Spleen (tissue), 11 donors: ENCODE data around the gene TECTB. TPM values are rescaled to one million over a fixed set of nuclear protein-coding genes. Genes with fewer than 3 reads are reported as not detected.

ENCODE experiments used
- DNase-seq: peaks from one replicate; pipeline ENCODE4 v3.0.0-alpha.2; 2020
- H3K27ac ChIP-seq, 8 donors: fragments of 200-600 bp; sonication (generic) in 7 of 8; 1 replicate in 4 of 8; 2 replicates in 4 of 8; pipeline versions ENCODE4 v1.5.0 to v1.8.0; 2016 to 2021; ENCODE audit warnings: inconsistent platforms in 4 of 8, mild to moderate bottlenecking in 4 of 8, moderate library complexity in 1 of 8
- H3K27me3 ChIP-seq, 7 donors: fragments of 200-600 bp; sonication (generic) in 6 of 7; replicated peaks in 1 of 7; 1 replicate in 4 of 7; 2 replicates in 3 of 7; pipeline versions ENCODE4 v1.5.0 to v1.8.0; 2016 to 2021; ENCODE audit warnings: inconsistent platforms in 3 of 7, mild to moderate bottlenecking in 1 of 7
- H3K36me3 ChIP-seq, 6 donors: fragments of 200-600 bp; sonication (generic) in 5 of 6; 1 replicate in 4 of 6; 2 replicates in 2 of 6; pipeline versions ENCODE4 v1.5.0 to v1.8.0; 2016 to 2021; ENCODE audit warnings: inconsistent platforms in 2 of 6
- H3K4me1 ChIP-seq, 6 donors: fragments of 200-600 bp; sonication (generic) in 5 of 6; 1 replicate in 3 of 6; 2 replicates in 3 of 6; pipeline versions ENCODE4 v1.5.0 to v1.8.0; 2016 to 2021; ENCODE audit warnings: inconsistent platforms in 3 of 6
- H3K4me3 ChIP-seq, 8 donors: fragments of 200-600 bp; sonication (generic) in 7 of 8; 1 replicate in 4 of 8; 2 replicates in 4 of 8; pipeline versions ENCODE4 v1.5.0 to v1.8.0; 2016 to 2021; ENCODE audit warnings: inconsistent platforms in 4 of 8, mild to moderate bottlenecking in 4 of 8, moderate library complexity in 2 of 8
- H3K9me3 ChIP-seq, 8 donors: fragments of 200-600 bp; sonication (generic) in 7 of 8; 1 replicate in 4 of 8; 2 replicates in 4 of 8; pipeline versions ENCODE4 v1.5.0 to v1.8.0; 2016 to 2021; ENCODE audit warnings: inconsistent platforms in 4 of 8
- CTCF ChIP-seq, 11 experiments: fragments of 200-600 bp in 7 of 11; fragments of 450-650 bp in 4 of 11; sonication (generic) in 4 of 11; IDR thresholded peaks in 8 of 11; conservative IDR thresholded peaks in 3 of 11; 1 replicate in 7 of 11; 2 replicates in 4 of 11; pipeline versions ENCODE4 v1.4.0 to v1.8.0; 2016 to 2021; ENCODE audit warnings: antibody characterized with exemption in 11 of 11, inconsistent platforms in 4 of 11, mild to moderate bottlenecking in 1 of 11
- POLR2A ChIP-seq, 3 donors: fragments of 450-650 bp; IDR thresholded peaks; one replicate each; pipeline ENCODE4 v1.5.1; 2017; ENCODE audit warnings: antibody characterized with exemption in 3 of 3, mild to moderate bottlenecking in 1 of 3
- POLR2AphosphoS5 ChIP-seq, 3 donors: sonication (generic); formaldehyde crosslinking; IDR thresholded peaks; one replicate each; pipeline ENCODE4 v1.5.1; 2017; ENCODE audit warnings: antibody characterized with exemption in 3 of 3
- WGBS, 5 donors: extraction: QIAGEN DNeasy Blood & Tissue Kit in 3 of 5; methylation state at CpG; one replicate each; pipeline versions ENCODE4 v1.1.5 to v1.1.7; 2013 to 2018; 5-methylcytosine and 5-hydroxymethylcytosine counted together
- intact Hi-C: fragments of 100-400 bp; cut with DNase I; formaldehyde crosslinking; loops from one replicate; pipeline ENCODE4 v1.15.0; 2023; ENCODE audit warnings: low total_unique reads
- polyA plus RNA-seq, 3 donors: library from polyadenylated mRNA; stranded (reverse); fragments of 200-250 nt; gene quantifications; one replicate each; pipeline ENCODE4 v1.2.1, GENCODE V29; 2013
- total RNA-seq, 7 donors: library from RNA; depleted of rRNA in 3 of 7; stranded (reverse); fragments of >200 nt in 3 of 7; fragmentation: NEBNext Ultra II Directional in 4 of 7; extraction: Animal tissue kit (Norgen Biotek cat#: 25700) in 4 of 7; gene quantifications; one replicate each; pipeline versions ENCODE4 v1.1.0 to v1.2.1, GENCODE V29; 2016 to 2021
- donor health status: healthy with polysubstance abuse.
- donor health status: DM: no; HTN: no; CAD: no; lungs with moderate emphysema.
- donor health status: DM: no; HTN: no; CAD: no.
- donor health status: Bipolar disorder and iron deficiency.
- donor health status: healthy.
- donor health status: DM: no; HTN: no; CAD: no.
- donor health status: DM: yes; HTN: yes; CAD: no.

TECTB gene
- total and polyA plus RNA-seq, 10 donors, result not detected

- WGBS, 5 donors, result 66 to 77% (median 69%) methylated on average over 4 of the region's 4 CpGs
- no peak for TF ChIP-seq POLR2AphosphoS5 (IDR thresholded peaks at IDR 0.05)
- no peak for TF ChIP-seq POLR2A (IDR thresholded peaks at IDR 0.05)
- no peak for TF ChIP-seq CTCF (IDR thresholded peaks at IDR 0.05 in 8 of 11, conservative IDR thresholded peaks at IDR 0.05 in 3 of 11)
- intact Hi-C loops, result no loop called here
Observed at GRCh38 chr10:112333452-112333851, 50.3 kb downstream of the TECTB start.

GRCh38 chr10:112335111-112335867 lies 52.1 kb downstream of the TECTB start:
- no peaks in the 10 kb centered on the region for H3K36me3 ChIP-seq
- intact Hi-C loops, result no loop called here
- WGBS, 5 donors, result 42 to 55% (median 50%) methylated on average over 5 of the region's 5 CpGs
- no peaks in the 10 kb centered on the region for H3K9me3 ChIP-seq
- no peak for DNase-seq
- H3K27me3 ChIP-seq, result no peaks in the 10 kb centered on the region
- no peak for TF ChIP-seq POLR2AphosphoS5 (IDR thresholded peaks at IDR 0.05)
- no peak for TF ChIP-seq CTCF (IDR thresholded peaks at IDR 0.05 in 8 of 11, conservative IDR thresholded peaks at IDR 0.05 in 3 of 11)
- TF ChIP-seq POLR2A (IDR thresholded peaks at IDR 0.05), result no peak
- H3K4me3 ChIP-seq, result no peak overlapping the region
- H3K4me1 ChIP-seq, result no peaks in the 10 kb centered on the region
- H3K27ac ChIP-seq, result no peak overlapping the region

More at GRCh38 chr10:112333452-112333851, 50.3 kb downstream of the TECTB start:
- H3K4me3 ChIP-seq, result no peak overlapping the region
- no peak for DNase-seq
- no peaks in the 10 kb centered on the region for H3K27me3 ChIP-seq
- no peaks in the 10 kb centered on the region for H3K9me3 ChIP-seq
- H3K27ac ChIP-seq, result no peak overlapping the region
- no peaks in the 10 kb centered on the region for H3K4me1 ChIP-seq
- H3K36me3 ChIP-seq, result no peaks in the 10 kb centered on the region

- H3K4me1 ChIP-seq, result no peaks in the 10 kb centered on the region
- WGBS, 5 donors, result 33 to 72% (median 52%) methylated on average over 4 of the region's 4 CpGs
- no peaks in the 10 kb centered on the region for H3K27me3 ChIP-seq
- TF ChIP-seq CTCF (IDR thresholded peaks at IDR 0.05 in 8 of 11, conservative IDR thresholded peaks at IDR 0.05 in 3 of 11), result no peak
- TF ChIP-seq POLR2AphosphoS5 (IDR thresholded peaks at IDR 0.05), result no peak
- no peak for TF ChIP-seq POLR2A (IDR thresholded peaks at IDR 0.05)
- intact Hi-C loops, result no loop called here
- no peaks in the 10 kb centered on the region for H3K36me3 ChIP-seq
- no peak overlapping the region for H3K4me3 ChIP-seq
- no peak overlapping the region for H3K27ac ChIP-seq
- H3K9me3 ChIP-seq, result no peaks in the 10 kb centered on the region
- DNase-seq, result no peak
Observed at GRCh38 chr10:112335868-112336265, 52.7 kb downstream of the TECTB start.

- Histone ChIP-seq H3K9me3 (no peaks in the 10 kb centered on the region), H3K4me1 (no peaks in the 10 kb centered on the region), H3K36me3 (no peaks in the 10 kb centered on the region), H3K27ac (no peak overlapping the region), H3K4me3 (no peak overlapping the region), H3K27me3 (no peaks in the 10 kb centered on the region)
- intact Hi-C loops, result no loop called here
- 77 to 88% (median 79%) methylated on average over 5 of the region's 5 CpGs for WGBS, 5 donors
- no peak for DNase-seq
- TF ChIP-seq POLR2AphosphoS5 (IDR thresholded peaks at IDR 0.05) (no peak), POLR2A (IDR thresholded peaks at IDR 0.05) (no peak), CTCF (IDR thresholded peaks at IDR 0.05 in 8 of 11, conservative IDR thresholded peaks at IDR 0.05 in 3 of 11) (no peak)
Observed at GRCh38 chr10:112336556-112337201, 53.5 kb downstream of the TECTB start.
